LNCaP clone FGC (cell line): Measurements from ENCODE around the gene FIBP.

ENCODE experiments used
- DNase-seq: peaks from one replicate; pipeline ENCODE4 v3.0.0-alpha.2; 2011; ENCODE audit warnings: low read depth
- H3K4me3 ChIP-seq: 2 replicates; pipeline ENCODE4 v1.5.1; 2011; ENCODE audit warnings: mild to moderate bottlenecking, low read depth, low read length, control low read depth
- TF ChIP-seq, protein P1 (sequence below): IDR thresholded peaks from 2 replicates; pipeline ENCODE4 v1.5.1; 2012; ENCODE audit warnings: mild to moderate bottlenecking; ENCODE audit not compliant: control insufficient read depth, insufficient read depth; ENCODE audit errors: extremely low read depth

The FIBP gene

DNA sequence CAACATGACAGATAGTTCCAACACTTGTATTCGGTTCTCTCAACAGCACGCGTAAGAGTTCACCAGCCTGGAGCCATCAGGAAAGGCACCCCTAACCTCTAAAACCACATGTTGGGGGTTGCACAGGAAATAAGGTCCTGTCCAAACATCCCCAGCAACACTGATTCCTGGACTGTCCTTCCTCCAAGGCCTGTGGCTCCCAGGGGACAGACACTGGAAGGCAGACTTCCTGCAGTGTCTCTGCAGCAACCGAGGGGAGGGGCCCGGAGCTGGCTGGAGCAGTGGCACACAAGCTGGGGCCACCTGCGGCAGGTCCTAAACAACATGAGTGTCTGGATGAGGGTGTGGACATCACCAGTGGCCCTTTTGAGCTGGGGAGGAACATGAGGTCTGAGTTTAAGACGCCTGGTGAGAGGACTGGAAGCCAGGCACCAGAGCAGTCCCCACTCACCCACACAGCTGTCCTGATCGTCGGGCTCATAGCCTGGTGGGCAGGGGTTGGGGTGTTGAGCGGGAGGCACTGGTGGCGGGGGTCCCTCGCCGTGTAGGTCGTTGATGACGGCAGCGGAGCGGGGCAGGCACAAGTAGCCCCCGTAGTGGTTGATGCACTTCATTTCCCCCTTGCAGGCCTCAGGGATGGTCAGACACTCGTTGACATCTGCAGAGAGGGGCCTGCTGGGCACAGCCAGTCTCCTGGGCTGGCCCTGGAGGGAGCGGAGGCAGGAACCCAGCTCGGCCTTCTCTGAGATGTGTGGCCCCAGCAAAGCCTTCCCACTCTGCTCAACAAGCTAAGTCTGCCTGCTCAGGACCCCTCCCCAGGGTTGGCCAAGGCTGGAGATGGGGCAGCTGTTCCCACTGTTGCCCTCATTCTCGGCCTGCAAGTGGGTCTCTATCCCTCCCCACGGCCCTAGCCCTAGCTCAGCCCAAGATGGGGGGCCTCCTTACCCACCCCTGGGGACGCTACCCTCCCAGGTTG, 17.3 kb downstream of the FIBP start:
- no peak overlapping the region for H3K4me3 ChIP-seq
- TF ChIP-seq, protein P1, sequence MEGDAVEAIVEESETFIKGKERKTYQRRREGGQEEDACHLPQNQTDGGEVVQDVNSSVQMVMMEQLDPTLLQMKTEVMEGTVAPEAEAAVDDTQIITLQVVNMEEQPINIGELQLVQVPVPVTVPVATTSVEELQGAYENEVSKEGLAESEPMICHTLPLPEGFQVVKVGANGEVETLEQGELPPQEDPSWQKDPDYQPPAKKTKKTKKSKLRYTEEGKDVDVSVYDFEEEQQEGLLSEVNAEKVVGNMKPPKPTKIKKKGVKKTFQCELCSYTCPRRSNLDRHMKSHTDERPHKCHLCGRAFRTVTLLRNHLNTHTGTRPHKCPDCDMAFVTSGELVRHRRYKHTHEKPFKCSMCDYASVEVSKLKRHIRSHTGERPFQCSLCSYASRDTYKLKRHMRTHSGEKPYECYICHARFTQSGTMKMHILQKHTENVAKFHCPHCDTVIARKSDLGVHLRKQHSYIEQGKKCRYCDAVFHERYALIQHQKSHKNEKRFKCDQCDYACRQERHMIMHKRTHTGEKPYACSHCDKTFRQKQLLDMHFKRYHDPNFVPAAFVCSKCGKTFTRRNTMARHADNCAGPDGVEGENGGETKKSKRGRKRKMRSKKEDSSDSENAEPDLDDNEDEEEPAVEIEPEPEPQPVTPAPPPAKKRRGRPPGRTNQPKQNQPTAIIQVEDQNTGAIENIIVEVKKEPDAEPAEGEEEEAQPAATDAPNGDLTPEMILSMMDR = no peak
- no peak for DNase-seq

DNA sequence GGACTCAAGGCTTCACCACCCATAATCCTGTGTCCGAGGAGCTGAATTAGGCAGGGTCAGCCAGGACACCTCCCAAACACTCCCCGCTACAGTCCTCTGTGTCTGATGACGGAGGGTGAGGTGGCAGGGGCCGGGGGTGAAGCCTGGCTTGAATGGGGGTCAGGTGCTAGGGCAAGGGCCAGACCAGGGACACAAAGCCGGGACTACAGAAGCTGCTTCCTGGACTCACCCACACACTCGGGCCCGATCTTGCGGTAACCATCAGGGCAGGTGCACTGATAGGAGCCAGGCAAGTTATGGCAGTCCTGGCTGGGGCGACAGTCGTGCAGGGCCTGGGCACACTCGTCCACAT, 18.0 kb downstream of the FIBP start:
- DNase-seq = no peak
- H3K4me3 ChIP-seq = no peak overlapping the region
- TF ChIP-seq, protein P1 = no peak

DNA sequence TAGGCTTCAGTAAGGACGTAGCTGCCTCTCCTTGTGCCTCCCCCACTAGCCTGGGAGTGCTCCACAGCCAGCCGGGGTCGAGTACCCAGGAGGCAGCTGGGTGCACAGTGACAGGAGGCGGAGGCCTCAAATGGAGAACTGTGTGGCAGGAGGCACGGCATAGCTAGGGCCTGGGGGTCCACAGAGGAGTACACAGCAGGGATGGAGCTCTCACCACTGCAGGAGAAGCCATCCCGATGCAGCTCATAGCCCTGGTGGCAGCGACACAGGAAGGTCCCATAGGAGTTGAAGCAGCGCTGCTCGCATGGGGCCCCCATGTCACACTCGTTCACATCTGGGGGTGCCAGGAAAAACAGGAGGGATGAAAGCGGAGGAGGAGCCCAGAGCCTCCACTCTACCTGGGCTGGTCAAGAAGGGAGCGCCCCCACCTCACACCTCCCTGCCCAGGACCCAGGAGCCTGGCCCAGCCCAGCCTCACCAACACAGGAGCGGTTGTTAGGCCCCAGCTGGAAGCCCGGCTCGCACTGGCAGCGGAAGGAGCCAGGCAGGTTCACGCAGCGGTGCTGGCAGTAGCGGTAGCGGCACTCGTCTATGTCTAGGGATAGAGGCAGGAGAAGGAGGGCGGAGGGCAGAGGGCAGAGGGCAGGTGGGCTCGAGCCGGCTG, 18.5 kb downstream of the FIBP start:
- DNase-seq = no peak
- TF ChIP-seq, protein P1 = no peak
- no peak overlapping the region for H3K4me3 ChIP-seq

DNA sequence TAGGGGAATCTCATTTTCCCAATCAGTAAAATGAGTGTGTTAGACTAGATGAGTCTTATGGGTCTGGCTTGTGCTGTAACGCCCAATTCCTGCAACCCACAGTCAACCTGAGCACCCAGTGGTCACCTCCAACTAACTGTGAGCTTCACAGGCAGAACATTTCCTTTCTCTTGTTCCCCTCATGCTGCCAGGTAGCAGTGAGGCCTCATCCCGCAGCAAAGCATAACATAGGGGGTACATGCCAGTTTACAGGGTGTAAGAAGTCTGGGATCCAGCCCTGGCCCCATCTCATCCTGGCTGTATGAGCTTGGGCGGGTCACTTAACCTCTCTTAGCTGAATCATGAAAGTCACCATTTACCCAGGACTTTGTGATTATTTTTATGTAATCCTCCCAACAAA, 19.4 kb downstream of the FIBP start:
- H3K4me3 ChIP-seq = no peak overlapping the region
- TF ChIP-seq, protein P1 = no peak
- DNase-seq = no peak

DNA sequence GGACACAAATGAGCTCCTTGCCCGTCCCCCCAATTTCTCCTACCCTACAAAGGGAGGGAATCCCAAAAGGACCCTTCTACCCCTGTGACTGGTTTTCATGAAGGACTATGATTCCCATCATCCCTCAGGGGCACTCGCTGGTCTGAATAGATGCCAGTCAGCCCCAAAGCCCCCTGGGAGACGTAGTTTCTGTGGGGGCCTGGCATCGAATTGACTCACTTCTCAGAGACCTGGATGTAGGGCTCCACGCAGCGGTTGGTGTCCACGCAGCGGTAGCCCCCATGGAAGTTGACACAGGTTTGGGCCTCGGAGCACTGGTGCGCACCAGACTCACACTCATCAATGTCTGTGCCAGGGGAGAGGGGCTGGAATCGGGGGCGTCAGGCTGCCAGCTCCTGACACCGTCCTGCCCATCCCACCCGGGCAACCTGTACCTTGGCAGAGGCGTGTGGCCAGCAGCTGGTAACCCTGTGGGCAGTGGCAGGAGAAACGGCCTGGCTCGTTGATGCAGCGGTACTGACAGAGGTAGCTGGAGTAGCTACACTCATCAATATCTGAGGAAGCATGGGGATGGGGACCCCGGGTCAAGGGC, 20.1 kb downstream of the FIBP start:
- no peak for DNase-seq
- TF ChIP-seq, protein P1 = no peak
- no peak overlapping the region for H3K4me3 ChIP-seq

DNA sequence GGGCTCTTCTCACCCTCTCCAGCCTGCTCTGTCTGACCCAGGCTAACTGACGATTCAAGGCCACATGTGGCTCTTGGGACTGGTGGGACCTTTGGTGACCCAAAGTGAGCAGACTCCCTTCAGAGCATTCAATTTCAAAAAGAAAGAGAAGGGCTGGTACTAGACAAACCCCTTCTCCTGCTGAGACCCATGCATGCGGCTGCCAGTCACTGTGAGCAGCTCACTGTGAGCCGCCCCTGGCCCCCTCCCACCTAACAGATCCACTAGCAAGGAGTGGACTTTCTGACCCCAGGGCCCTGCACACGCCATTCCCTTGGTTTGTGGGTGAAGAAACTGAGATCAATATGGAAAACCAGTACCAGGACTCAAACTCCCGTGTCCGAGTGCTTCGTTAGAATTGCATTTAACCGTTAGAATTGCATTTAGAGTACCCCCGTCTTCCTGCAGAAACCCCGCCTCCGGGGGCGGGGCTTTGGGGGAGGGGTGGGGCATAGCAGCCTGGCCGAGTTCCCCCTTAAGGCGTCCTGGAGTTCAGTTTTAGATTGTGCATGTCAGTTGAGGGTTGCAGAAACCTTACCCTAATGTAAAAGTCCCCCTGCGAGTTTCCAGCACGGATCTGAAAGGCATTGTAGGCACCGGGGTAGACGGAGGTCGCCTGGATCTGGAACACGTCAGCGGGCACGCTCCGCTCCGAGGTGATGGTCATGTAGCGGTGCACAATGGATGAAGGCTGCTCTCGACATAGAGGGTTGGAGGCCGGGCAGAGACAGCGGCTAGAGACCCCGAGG, 20.8 kb downstream of the FIBP start:
- H3K4me3 ChIP-seq = no peak overlapping the region
- DNase-seq = no peak
- TF ChIP-seq, protein P1 = no peak
